IMR-90 (cell line): ENCODE measurements around the gene MYO10. TPM values are rescaled to one million over a fixed set of nuclear protein-coding genes. Genes with fewer than 3 reads are reported as not detected.

Experiments
- ATAC-seq: fragments of 200-7000 bp; cut with Tn5 transposase; 2 replicates; pipeline ENCODE4 v1.9.1; 2020; ENCODE audit warnings: low read depth, mild to moderate bottlenecking, moderate library complexity
- BruUV-seq: library from RNA; stranded (reverse); fragments of 400-500 nt; replicated peaks from 2 replicates; lab custom pipeline; 2021; lab: Mats Ljungman, UMichigan
- CTCF ChIA-PET: fragments of 300-600 bp; formaldehyde crosslinking; extraction: SDS; loops from one replicate; lab custom pipeline; 2021; ENCODE audit warnings: antibody characterized with exemption; lab: Yijun Ruan, JAX
- POLR2A ChIA-PET: fragments of 300-600 bp; sonication (Branson Sonifier 250); formaldehyde crosslinking; loops from one replicate; lab custom pipeline; 2022; ENCODE audit warnings: antibody characterized with exemption; ENCODE audit not compliant: unreplicated experiment; lab: Charles Lee
- DNase-seq: peaks from one replicate; pipeline ENCODE4 v3.0.0; 2013
- H2AFZ ChIP-seq: replicated peaks from 2 replicates; pipeline ENCODE3; 2013; ENCODE audit warnings: low read length, mild to moderate bottlenecking; ENCODE audit not compliant: poor library complexity
- H2AK5ac ChIP-seq: 2 replicates; pipeline ENCODE4 v1.6.1; 2013; ENCODE audit warnings: low read depth, low read length, inconsistent platforms
- H2AK9ac ChIP-seq: replicated peaks from 2 replicates; pipeline ENCODE3; 2013; ENCODE audit warnings: mild to moderate bottlenecking, low read depth, low read length, moderate library complexity; ENCODE audit not compliant: poor library complexity
- H2BK120ac ChIP-seq: 2 replicates; pipeline ENCODE4 v1.6.1; 2013; ENCODE audit warnings: low read depth, low read length, inconsistent platforms
- H2BK15ac ChIP-seq: 3 replicates; pipeline ENCODE4 v1.6.1; 2013; ENCODE audit warnings: low read depth, low read length, inconsistent platforms
- H2BK20ac ChIP-seq: 2 replicates; pipeline ENCODE4 v1.6.1; 2013; ENCODE audit warnings: low read depth, mild to moderate bottlenecking, inconsistent platforms, low read length, moderate library complexity
- H2BK5ac ChIP-seq: 2 replicates; pipeline ENCODE4 v1.6.1; 2013; ENCODE audit warnings: mild to moderate bottlenecking, low read depth, low read length, inconsistent platforms; ENCODE audit not compliant: poor library complexity, severe bottlenecking
- H3K14ac ChIP-seq: replicated peaks from 2 replicates; pipeline ENCODE4 v1.6.1; 2013; ENCODE audit warnings: low read depth, low read length, inconsistent platforms
- H3K18ac ChIP-seq: 2 replicates; pipeline ENCODE4 v1.6.1; 2013; ENCODE audit warnings: low read depth, low read length, control low read depth
- H3K23ac ChIP-seq: 2 replicates; pipeline ENCODE4 v1.6.1; 2013; ENCODE audit warnings: low read depth, low read length, inconsistent platforms
- H3K27ac ChIP-seq: 2 replicates; pipeline ENCODE4 v1.5.1; 2013; ENCODE audit warnings: mild to moderate bottlenecking, control low read depth, low read length; ENCODE audit not compliant: insufficient read depth
- H3K27me3 ChIP-seq: 2 replicates; pipeline ENCODE4 v1.6.1; 2013; ENCODE audit warnings: low read length; ENCODE audit not compliant: control insufficient read depth, insufficient read depth
- H3K36me3 ChIP-seq: 2 replicates; pipeline ENCODE4 v1.6.1; 2013; ENCODE audit warnings: low read length, mixed read lengths; ENCODE audit not compliant: control insufficient read depth, insufficient read depth
- H3K4ac ChIP-seq: 2 replicates; pipeline ENCODE4 v1.6.1; 2013; ENCODE audit warnings: low read depth, low read length, inconsistent platforms
- H3K4me1 ChIP-seq: 2 replicates; pipeline ENCODE4 v1.6.1; 2013; ENCODE audit warnings: low read length, mixed read lengths; ENCODE audit not compliant: control insufficient read depth, insufficient read depth
- H3K4me2 ChIP-seq: 2 replicates; pipeline ENCODE4 v1.6.1; 2013; ENCODE audit warnings: low read depth, mild to moderate bottlenecking, control low read depth, low read length, moderate library complexity
- H3K4me3 ChIP-seq: 2 replicates; pipeline ENCODE4 v1.5.1; 2013; ENCODE audit warnings: low read depth, mild to moderate bottlenecking, control low read depth, low read length, moderate library complexity; ENCODE audit not compliant: insufficient read depth
- H3K56ac ChIP-seq: 2 replicates; pipeline ENCODE4 v1.6.1; 2013; ENCODE audit warnings: low read length, inconsistent platforms; ENCODE audit not compliant: insufficient read depth; ENCODE audit errors: extremely low read depth
- H3K79me1 ChIP-seq, 2 experiments: 2 replicates each; pipeline ENCODE4 v1.6.1; 2013; ENCODE audit warnings: low read length in 2 of 2, inconsistent platforms in 1 of 2, low read depth in 1 of 2
- H3K9ac ChIP-seq: 2 replicates; pipeline ENCODE4 v1.6.1; 2013; ENCODE audit warnings: low read depth, low read length, control low read depth
- H3K9me1 ChIP-seq: 2 replicates; pipeline ENCODE4 v1.6.1; 2013; ENCODE audit warnings: low read length, inconsistent platforms; ENCODE audit not compliant: insufficient read depth
- H3K9me3 ChIP-seq: 2 replicates; pipeline ENCODE4 v1.6.1; 2013; ENCODE audit warnings: low read length; ENCODE audit not compliant: control insufficient read depth, insufficient read depth
- H4K20me1 ChIP-seq: 2 replicates; pipeline ENCODE4 v1.6.1; 2013; ENCODE audit warnings: low read length, inconsistent platforms; ENCODE audit not compliant: insufficient read depth
- H4K5ac ChIP-seq: 2 replicates; pipeline ENCODE4 v1.6.1; 2013; ENCODE audit warnings: mild to moderate bottlenecking, low read depth, low read length, control low read depth
- H4K8ac ChIP-seq, 2 experiments: 2 replicates each; pipeline ENCODE4 v1.6.1; 2013; ENCODE audit warnings: low read depth in 2 of 2, low read length in 2 of 2, control low read depth in 1 of 2, inconsistent platforms in 1 of 2
- H4K91ac ChIP-seq: 2 replicates; pipeline ENCODE4 v1.6.1; 2013; ENCODE audit warnings: low read depth, low read length, inconsistent platforms; ENCODE audit not compliant: insufficient read depth
- BHLHE40 ChIP-seq: fragments of 150-350 bp; IDR thresholded peaks from 2 replicates; pipeline ENCODE4 v1.6.1; 2016; ENCODE audit warnings: mild to moderate bottlenecking, low read depth, low read length
- CHD1 ChIP-seq: IDR thresholded peaks from 2 replicates; pipeline ENCODE4 v1.6.1; 2012; ENCODE audit warnings: low read depth, low read length, improper control_type of control experiment
- ELK1 ChIP-seq: fragments of 150-350 bp; IDR thresholded peaks from 2 replicates; pipeline ENCODE4 v1.6.1; 2016; ENCODE audit warnings: low read depth, mild to moderate bottlenecking, low read length, moderate library complexity, borderline replicate concordance
- FOS ChIP-seq: fragments of 150-350 bp; IDR thresholded peaks from 2 replicates; pipeline ENCODE4 v1.6.1; 2016; ENCODE audit warnings: low read depth, low read length
- MAFK ChIP-seq: IDR thresholded peaks from 2 replicates; pipeline ENCODE4 v1.6.1; 2012; ENCODE audit warnings: low read depth, low read length, improper control_type of control experiment
- MAZ ChIP-seq: IDR thresholded peaks from 2 replicates; pipeline ENCODE4 v1.6.1; 2012; ENCODE audit warnings: low read depth, mild to moderate bottlenecking, low read length, improper control_type of control experiment, moderate library complexity, borderline replicate concordance
- MXI1 ChIP-seq: IDR thresholded peaks from 2 replicates; pipeline ENCODE4 v1.6.1; 2012; ENCODE audit warnings: low read depth, mild to moderate bottlenecking, low read length, moderate library complexity, borderline replicate concordance
- RAD21 ChIP-seq: IDR thresholded peaks from 2 replicates; pipeline ENCODE4 v1.6.1; 2012; ENCODE audit warnings: low read length, improper control_type of control experiment
- RFX5 ChIP-seq: IDR thresholded peaks from 2 replicates; pipeline ENCODE4 v1.8.0; 2012; ENCODE audit warnings: low read depth, mild to moderate bottlenecking, low read length, moderate library complexity
- SMC3 ChIP-seq: fragments of 150-350 bp; IDR thresholded peaks from 2 replicates; pipeline ENCODE4 v1.6.1; 2016; ENCODE audit warnings: low read depth, mild to moderate bottlenecking, antibody characterized with exemption, low read length, moderate library complexity
- WGBS, 2 experiments: methylation state at CpG; one replicate each; pipeline versions ENCODE4 v1.1.5 to v1.1.7; 2013; ENCODE audit warnings: missing lambda C conversion rate in 2 of 2; ENCODE audit not compliant: insufficient read length in 1 of 2; ENCODE audit errors: extremely low coverage in 2 of 2; 5-methylcytosine and 5-hydroxymethylcytosine counted together
- dilution Hi-C: fragments of 300-500 bp; cut with HindIII; formaldehyde crosslinking; loops from one replicate; pipeline ENCODE4 v1.14.3; 2018; ENCODE audit warnings: low sequenced_read_pairs; ENCODE audit not compliant: unreplicated experiment
- in situ Hi-C: fragments of 300-500 bp; cut with MboI; formaldehyde crosslinking; loops from 3 replicates; pipeline ENCODE4 v1.14.3; 2019; ENCODE audit warnings: low sequenced_read_pairs, inconsistent platforms, mixed read lengths
- intact Hi-C: fragments of 100-400 bp; cut with micrococcal nuclease; formaldehyde crosslinking; loops from 2 replicates; pipeline ENCODE4 v1.10.0; 2022
- polyA plus RNA-seq, 3 experiments: library from polyadenylated mRNA; depleted of rRNA; stranded (reverse); fragments of >200 nt; gene quantifications; 2 replicates each; pipeline ENCODE4 v1.2.3, GENCODE V29; 2012; ENCODE audit warnings: low replicate concordance in 1 of 3
- total RNA-seq: library from RNA; depleted of rRNA; stranded (reverse); fragments of >200 nt; gene quantifications from 2 replicates; pipeline ENCODE4 v1.2.3, GENCODE V29; 2012
- TF ChIP-seq, protein P1 (sequence below): fragments of 150-350 bp; IDR thresholded peaks from 2 replicates; pipeline ENCODE4 v1.6.1; 2017; ENCODE audit warnings: mild to moderate bottlenecking, antibody characterized with exemption, low read length, low read depth

The MYO10 gene
- total and polyA plus RNA-seq, 2 of the 4 experiments (the other 2 are of a cell fraction), result 39.9 to 115 TPM

- Histone ChIP-seq H3K4me3 (no peak overlapping the region), H3K4ac (0 out of 2 replicates have a peak overlapping the region, but pooled peaks have one; percentile 2), H4K5ac (no peak overlapping the region), H2BK120ac (no peak overlapping the region), H3K4me2 (no peak overlapping the region), H2BK5ac (peak overlapping the region; percentile 10), H4K8ac (peak overlapping the region in 1 of 2 experiments; percentile 45; a peak in 1 of 4 replicates), H3K4me1 (peaks cover 35% of the 10 kb centered on the region), H3K27me3 (no peaks in the 10 kb centered on the region), H3K9ac (no peak overlapping the region), H3K9me3 (no peaks in the 10 kb centered on the region), H3K79me1 (peaks cover 0 to 82% of the 10 kb centered on the region in 2 experiments; a peak in 2 of 4 replicates), H3K27ac (peak overlapping the region; percentile 19; the same call in 1 of the 2 replicates), H2AK9ac (no peak overlapping the region), H2BK20ac (no peak overlapping the region), H4K91ac (no peak overlapping the region), H3K56ac (no peak overlapping the region), H4K20me1 (peaks cover 97% of the 10 kb centered on the region), H3K14ac (no peak overlapping the region), H3K36me3 (no peaks in the 10 kb centered on the region), H3K23ac (0 out of 2 replicates have a peak overlapping the region, but pooled peaks have one; percentile 25), H2AFZ (no peak overlapping the region), H2BK15ac (no peak overlapping the region), H3K9me1 (peaks cover 34% of the 10 kb centered on the region), H2AK5ac (peak overlapping the region; percentile 21), H3K18ac (no peak overlapping the region)
- ATAC-seq (no peak), DNase-seq (no peak)
- dilution Hi-C loops, result no loop called here
- TF ChIP-seq, protein P1, sequence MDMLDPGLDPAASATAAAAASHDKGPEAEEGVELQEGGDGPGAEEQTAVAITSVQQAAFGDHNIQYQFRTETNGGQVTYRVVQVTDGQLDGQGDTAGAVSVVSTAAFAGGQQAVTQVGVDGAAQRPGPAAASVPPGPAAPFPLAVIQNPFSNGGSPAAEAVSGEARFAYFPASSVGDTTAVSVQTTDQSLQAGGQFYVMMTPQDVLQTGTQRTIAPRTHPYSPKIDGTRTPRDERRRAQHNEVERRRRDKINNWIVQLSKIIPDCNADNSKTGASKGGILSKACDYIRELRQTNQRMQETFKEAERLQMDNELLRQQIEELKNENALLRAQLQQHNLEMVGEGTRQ, result no peak
- no peak for TF ChIP-seq CHD1
- no peak for TF ChIP-seq MAZ
- no peak for TF ChIP-seq RFX5
- no peak for TF ChIP-seq ELK1
- TF ChIP-seq BHLHE40, result no peak
- no peak for TF ChIP-seq MAFK
- no peak for TF ChIP-seq SMC3
- no peak for TF ChIP-seq FOS
- TF ChIP-seq MXI1, result no peak
- TF ChIP-seq RAD21, result no peak
- in situ Hi-C loops, result no loop called here
- no TSS peak for BruUV-seq
- ChIA-PET CTCF (interaction anchor here (0.7 kb wide), 1 partner anchor 33 kb away, joined by 4 read pairs; no protein-coding TSS in a partner anchor), POLR2A (interaction anchor here (0.5 kb wide), 1 partner anchor 74 kb away, joined by 11 read pairs; no protein-coding TSS in a partner anchor)
- intact Hi-C loops, result no loop called here
- no CpG with 5 or more reads among the region's 8 CpGs for whole genome bisulfite sequencing, 2 experiments
Observed at GRCh38 chr5:16886793-16887345, 49.2 kb downstream of the MYO10 start.
